ENCODE measurements around the gene WDR73. TPM values are rescaled to one million over a fixed set of nuclear protein-coding genes. Genes with fewer than 3 reads are reported as not detected.
"Not testable (repeated sequence)": the region's sequence is repeated elsewhere in the genome, so short reads cannot be mapped to it uniquely, and the experiment has no call there.

WDR73 gene
- polyA plus RNA-seq, 1 donor, result 55.3 TPM

GRCh38 chr15:84658788-84659411 is 4.8 kb upstream of the WDR73 start:
- no peak for DNase-seq

GRCh38 chr15:84658080-84658787 is 4.2 kb upstream of the WDR73 start, which contains the start of gene NMB:
Gene NMB (minus strand): TSS chr15:84658199. CDS start chr15:84658152, 47 bp downstream.
- DNase-seq, result peak; percentile 79

GRCh38 chr15:84657748-84658079 is 3.6 kb upstream of the WDR73 start:
- DNase-seq, result no peak

- no peak for DNase-seq
Observed at GRCh38 chr15:84656972-84657371, 2.9 kb upstream of the WDR73 start.

- peak; percentile 70 for DNase-seq
Observed at GRCh38 chr15:84654689-84655453, 788 bp upstream of the WDR73 start.

- no peak for DNase-seq
Observed at GRCh38 chr15:84653584-84653909, 536 bp downstream of the WDR73 start.

GRCh38 chr15:84649706-84650105 is 4.4 kb downstream of the WDR73 start:
- no peak for DNase-seq

- no peak for DNase-seq
Observed at GRCh38 chr15:84648539-84648938, 5.5 kb downstream of the WDR73 start.

GRCh38 chr15:84647726-84648125 is 6.4 kb downstream of the WDR73 start:
- no peak for DNase-seq

GRCh38 chr15:84645997-84646396 is 8.1 kb downstream of the WDR73 start:
- DNase-seq, result no peak

GRCh38 chr15:84645496-84645895 is 8.6 kb downstream of the WDR73 start:
- no peak for DNase-seq

GRCh38 chr15:84643838-84644237 is 10.2 kb downstream of the WDR73 start:
- DNase-seq, result no peak

- not testable (repeated sequence) for DNase-seq
Observed at GRCh38 chr15:84642640-84643039, 11.4 kb downstream of the WDR73 start.

- not testable (repeated sequence) for DNase-seq
Observed at GRCh38 chr15:84641871-84642270, 12.2 kb downstream of the WDR73 start.

GRCh38 chr15:84638103-84638502 is 16.0 kb downstream of the WDR73 start:
- DNase-seq, result no peak

GRCh38 chr15:84634228-84634837 is 19.8 kb downstream of the WDR73 start:
- no peak for DNase-seq

- DNase-seq, result peak; percentile 64
Observed at GRCh38 chr15:84633311-84634227, 20.5 kb downstream of the WDR73 start.

- DNase-seq, result no peak
Observed at GRCh38 chr15:84631706-84632272, 22.3 kb downstream of the WDR73 start.

- DNase-seq, result no peak
Observed at GRCh38 chr15:84629033-84629432, 25.1 kb downstream of the WDR73 start.

- DNase-seq, result no peak
Observed at GRCh38 chr15:84625123-84625522, 29.0 kb downstream of the WDR73 start.

GRCh38 chr15:84624359-84624758 is 29.7 kb downstream of the WDR73 start:
- no peak for DNase-seq

All from left kidney (tissue), 2 donors.